HepG2 (cell line): ENCODE results near the gene TLL2.

Source experiments
- EP300 ChIP-seq, 3 experiments: sonication (generic) in 1 of 3; formaldehyde crosslinking in 1 of 3; IDR thresholded peaks; 2 replicates each; pipeline versions ENCODE4 v1.5.1 to v1.6.1; 2011 to 2020; ENCODE audit warnings: low read depth in 2 of 3, low read length in 2 of 3, borderline replicate concordance in 1 of 3, improper control_type of control experiment in 1 of 3, mild to moderate bottlenecking in 1 of 3, missing genetic modification reagents in 1 of 3, moderate library complexity in 1 of 3
- HOXA3 ChIP-seq: sonication (generic); formaldehyde crosslinking; IDR thresholded peaks from 2 replicates; pipeline ENCODE4 v1.5.0; 2020; ENCODE audit warnings: missing genetic modification reagents
- MIER2 ChIP-seq: IDR thresholded peaks from 2 replicates; pipeline ENCODE4 v1.6.1; 2016; ENCODE audit warnings: missing biosample characterization, missing genetic modification reagents

DNA sequence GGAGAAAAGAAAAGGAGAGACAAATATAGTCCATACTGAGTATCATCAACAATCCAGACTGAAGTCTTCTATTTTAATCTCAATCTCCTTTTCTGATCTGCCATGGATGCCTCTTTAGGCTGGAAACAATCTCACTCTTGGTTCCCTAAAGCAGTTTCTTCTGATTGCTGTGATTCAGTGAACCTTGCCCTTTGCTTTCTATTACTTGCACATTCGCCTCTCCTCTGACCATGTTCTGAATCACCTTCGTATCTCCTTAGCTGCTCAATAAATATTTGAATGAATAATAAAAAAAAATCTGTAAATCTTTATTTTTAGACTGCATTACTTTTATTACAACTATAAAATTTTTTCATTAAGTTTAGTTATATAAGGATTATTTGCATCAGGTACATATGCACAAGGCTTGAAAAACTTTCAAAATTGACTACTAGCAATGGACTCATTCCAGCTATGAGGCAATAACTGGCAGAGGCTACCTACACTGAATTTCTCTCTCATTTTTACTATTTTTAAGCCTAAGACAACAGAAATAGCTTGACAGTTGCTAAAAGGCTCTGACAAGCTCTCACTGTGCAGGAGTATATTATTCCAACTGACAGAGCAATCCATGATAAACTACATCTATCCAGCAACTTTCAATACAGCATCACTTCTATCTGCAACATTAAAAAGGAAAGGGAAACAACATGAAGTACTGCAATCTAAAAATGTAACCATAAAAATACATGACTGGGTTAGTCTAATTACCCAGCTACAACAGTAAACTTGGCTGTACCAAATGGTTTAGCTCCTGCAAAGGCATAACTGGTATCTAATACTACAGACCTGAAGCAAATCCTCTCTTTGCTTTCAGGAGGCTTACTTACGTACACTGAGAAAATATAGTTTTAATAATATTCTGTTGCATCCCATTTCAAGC, 47.5 kb upstream of the TLL2 start:
- TF ChIP-seq EP300 (IDR thresholded peaks at IDR 0.05; ENCODE audit: low read depth in 2 of 2, low read length in 2 of 2), result no peak
- no peak for TF ChIP-seq EP300 (CRISPR knock-in tag; IDR thresholded peaks at IDR 0.05; ENCODE audit: borderline replicate concordance)
- TF ChIP-seq MIER2, result no peak
- no peak for TF ChIP-seq HOXA3 (CRISPR knock-in tag)
